Pulmonary artery endothelial cell (primary cell): Measurements from ENCODE around the gene CCDC57. TPM values are rescaled to one million over a fixed set of nuclear protein-coding genes. Genes with fewer than 3 reads are reported as not detected.
"Not testable (repeated sequence)": the region's sequence is repeated elsewhere in the genome, so short reads cannot be mapped to it uniquely, and the experiment has no call there.

Experiments
- DNase-seq: peaks from one replicate; pipeline ENCODE4 v3.0.0-alpha.2; 2011; ENCODE audit warnings: low read depth, low spot score
- total RNA-seq: library from RNA; depleted of rRNA; stranded (reverse); fragments of >200 nt; gene quantifications from 2 replicates; pipeline ENCODE4 v1.2.3, GENCODE V29; 2014

The CCDC57 gene
- total RNA-seq, 1 donor from 2014 or later, result 6.9 TPM

GRCh38 chr17:82204831-82205719, 7.6 kb downstream of the CCDC57 start:
- DNase-seq, result no peak

GRCh38 chr17:82203920-82204319, 8.7 kb downstream of the CCDC57 start:
- DNase-seq, result no peak

GRCh38 chr17:82202981-82203380, 9.7 kb downstream of the CCDC57 start:
- no peak for DNase-seq

GRCh38 chr17:82201498-82201910, 11.1 kb downstream of the CCDC57 start:
- no peak for DNase-seq

GRCh38 chr17:82200743-82201497, 11.7 kb downstream of the CCDC57 start:
- no peak for DNase-seq

GRCh38 chr17:82200135-82200534, 12.5 kb downstream of the CCDC57 start:
- DNase-seq, result no peak

- DNase-seq, result no peak
These were observed 13.1 kb downstream of the CCDC57 start for GRCh38 chr17:82199496-82199895.

- no peak for DNase-seq
These were observed 14.6 kb downstream of the CCDC57 start for GRCh38 chr17:82198092-82198491.

- no peak for DNase-seq
These were observed 16.7 kb downstream of the CCDC57 start for GRCh38 chr17:82195675-82196672.

- DNase-seq, result no peak
These were observed 17.9 kb downstream of the CCDC57 start for GRCh38 chr17:82194765-82195164.

- no peak for DNase-seq
These were observed 19.0 kb downstream of the CCDC57 start for GRCh38 chr17:82193520-82194220.

- not testable (repeated sequence) for DNase-seq
These were observed 19.6 kb downstream of the CCDC57 start for GRCh38 chr17:82193050-82193449.

- no peak for DNase-seq
These were observed 24.4 kb downstream of the CCDC57 start for GRCh38 chr17:82188001-82188961.

GRCh38 chr17:82187500-82187899, 25.1 kb downstream of the CCDC57 start:
- no peak for DNase-seq

GRCh38 chr17:82186221-82186620, 26.4 kb downstream of the CCDC57 start:
- DNase-seq, result no peak

GRCh38 chr17:82184761-82185160, 27.9 kb downstream of the CCDC57 start:
- no peak for DNase-seq

- DNase-seq, result no peak
These were observed 31.7 kb downstream of the CCDC57 start for GRCh38 chr17:82180776-82181528.

GRCh38 chr17:82179946-82180475, 32.6 kb downstream of the CCDC57 start:
- no peak for DNase-seq
